CD8-positive, alpha-beta memory T cell (primary cell): ENCODE measurements around the gene LGI2. TPM values are rescaled to one million over a fixed set of nuclear protein-coding genes. Genes with fewer than 3 reads are reported as not detected.

Experiments
- CTCF ChIA-PET: fragments of 350-600 bp; sonication (Branson Sonifier 250); formaldehyde crosslinking; loops from one replicate; lab custom pipeline; 2021; ENCODE audit warnings: antibody characterized with exemption; lab: Charles Lee
- POLR2A ChIA-PET: fragments of 350-600 bp; sonication (Branson Sonifier 250); formaldehyde crosslinking; loops from one replicate; lab custom pipeline; 2021; ENCODE audit warnings: antibody characterized with exemption; lab: Charles Lee
- DNase-seq, 5 donors: peaks; one replicate each; pipeline versions ENCODE4 v3.0.0 to v3.0.0-alpha.2; 2020 to 2022; ENCODE audit warnings: mixed read lengths in 1 of 5
- H3K27ac ChIP-seq: one replicate; pipeline ENCODE4 v1.7.0; 2013; ENCODE audit warnings: low read depth, mild to moderate bottlenecking, low read length, moderate library complexity
- H3K27me3 ChIP-seq: 2 replicates; pipeline ENCODE4 v1.7.0; 2013; ENCODE audit warnings: low read length, mild to moderate bottlenecking; ENCODE audit not compliant: insufficient read depth, poor library complexity, severe bottlenecking
- H3K36me3 ChIP-seq: 2 replicates; pipeline ENCODE4 v1.7.0; 2013; ENCODE audit warnings: mild to moderate bottlenecking, low read length, moderate library complexity; ENCODE audit not compliant: insufficient read depth
- H3K4me1 ChIP-seq: 2 replicates; pipeline ENCODE4 v1.7.0; 2013; ENCODE audit warnings: mild to moderate bottlenecking, low read length, moderate library complexity; ENCODE audit not compliant: insufficient read depth
- H3K4me3 ChIP-seq: 2 replicates; pipeline ENCODE4 v1.7.0; 2013; ENCODE audit warnings: mild to moderate bottlenecking, low read length
- H3K9me3 ChIP-seq: 2 replicates; pipeline ENCODE4 v1.7.0; 2013; ENCODE audit warnings: mild to moderate bottlenecking, low read length
- H3K27ac Mint-ChIP-seq, 8 donors: one replicate each; pipeline ENCODE4 v1.8.0; 2020 to 2021; ENCODE audit warnings: mixed read lengths in 8 of 8, mild to moderate bottlenecking in 6 of 8, inconsistent platforms in 3 of 8, moderate library complexity in 3 of 8
- H3K27me3 Mint-ChIP-seq, 2 donors: one replicate each; pipeline ENCODE4 v1.8.0; 2020 to 2021; ENCODE audit warnings: mixed read lengths in 2 of 2, mild to moderate bottlenecking in 1 of 2, moderate library complexity in 1 of 2
- H3K36me3 Mint-ChIP-seq, 3 donors: one replicate each; pipeline ENCODE4 v1.8.0; 2020 to 2021; ENCODE audit warnings: mixed read lengths in 3 of 3, inconsistent platforms in 1 of 3, mild to moderate bottlenecking in 1 of 3
- H3K4me1 Mint-ChIP-seq, 3 donors: one replicate each; pipeline ENCODE4 v1.8.0; 2020 to 2021; ENCODE audit warnings: mixed read lengths in 3 of 3, inconsistent platforms in 1 of 3, mild to moderate bottlenecking in 1 of 3
- H3K4me3 Mint-ChIP-seq, 7 donors: one replicate each; pipeline ENCODE4 v1.8.0; 2020 to 2021; ENCODE audit warnings: mixed read lengths in 7 of 7, mild to moderate bottlenecking in 6 of 7, moderate library complexity in 4 of 7, inconsistent platforms in 2 of 7
- H3K9me3 Mint-ChIP-seq, 5 donors: one replicate each; pipeline ENCODE4 v1.8.0; 2020 to 2022; ENCODE audit warnings: mixed read lengths in 5 of 5, mild to moderate bottlenecking in 3 of 5, moderate library complexity in 2 of 5, inconsistent platforms in 1 of 5
- polyA plus RNA-seq: library from polyadenylated mRNA; unstranded; fragments of 300-500 nt; fragmentation: Illumina TruSeq; gene quantifications from one replicate; pipeline ENCODE4 v1.2.3, GENCODE V29; 2021
- total RNA-seq, 2 experiments: library from RNA; stranded (reverse); gene quantifications; one replicate each; pipeline ENCODE4 v1.2.3, GENCODE V29; 2021

Gene LGI2
- total and polyA plus RNA-seq, 3 experiments from 2014 or later, result not detected

- POLR2A ChIA-PET, result no interaction called here
- no peak overlapping the region for H3K27ac Mint-ChIP-seq
Measured at GRCh38 chr4:25001509-25001908, 29.2 kb downstream of the LGI2 start.

GRCh38 chr4:25000639-25001038 is 30.1 kb downstream of the LGI2 start:
- CTCF ChIA-PET, result no interaction called here
- no peaks in the 10 kb centered on the region for H3K9me3 Mint-ChIP-seq
- peaks cover 0 to 4% (median 0%) of the 10 kb centered on the region in 3 donors for H3K4me1 Mint-ChIP-seq

More at GRCh38 chr4:25001509-25001908, 29.2 kb downstream of the LGI2 start:
- no peak overlapping the region for H3K4me3 ChIP-seq
- peaks cover 12 to 38% of the 10 kb centered on the region in 2 donors for H3K27me3 Mint-ChIP-seq
- peaks cover 0 to 4% (median 0%) of the 10 kb centered on the region in 3 donors for H3K4me1 Mint-ChIP-seq
- DNase-seq, result no peak
- no peak overlapping the region for H3K4me3 Mint-ChIP-seq
- H3K36me3 Mint-ChIP-seq, result no peaks in the 10 kb centered on the region
- no peaks in the 10 kb centered on the region for H3K9me3 Mint-ChIP-seq
- H3K4me1 ChIP-seq, result no peaks in the 10 kb centered on the region
- H3K36me3 ChIP-seq, result no peaks in the 10 kb centered on the region
- CTCF ChIA-PET, result no interaction called here
- no peak overlapping the region for H3K27ac ChIP-seq
- no peaks in the 10 kb centered on the region for H3K27me3 ChIP-seq
- no peaks in the 10 kb centered on the region for H3K9me3 ChIP-seq

GRCh38 chr4:24999392-25000089 is 31.2 kb downstream of the LGI2 start:
- Histone ChIP-seq H3K27me3 (no peaks in the 10 kb centered on the region), H3K4me3 (no peak overlapping the region), H3K4me1 (no peaks in the 10 kb centered on the region), H3K27ac (no peak overlapping the region), H3K9me3 (no peaks in the 10 kb centered on the region), H3K36me3 (no peaks in the 10 kb centered on the region)
- Mint-ChIP-seq H3K27me3 (peaks cover 10 to 26% of the 10 kb centered on the region in 2 donors), H3K36me3 (no peaks in the 10 kb centered on the region), H3K4me1 (peaks cover 0 to 4% (median 0%) of the 10 kb centered on the region in 3 donors), H3K27ac (peak overlapping the region in 1 of 8 donors; percentile 47), H3K4me3 (peak overlapping the region in 1 of 7 donors; percentile 9), H3K9me3 (no peaks in the 10 kb centered on the region)
- no peak for DNase-seq
- CTCF ChIA-PET, result interaction anchor here (1.9 kb wide), 1 partner anchor 19 kb away, joined by 6 read pairs; no protein-coding TSS in a partner anchor
- POLR2A ChIA-PET, result no interaction called here

More at GRCh38 chr4:25000639-25001038, 30.1 kb downstream of the LGI2 start:
- no peak for DNase-seq
- Mint-ChIP-seq H3K4me3 (no peak overlapping the region), H3K27ac (no peak overlapping the region), H3K36me3 (no peaks in the 10 kb centered on the region), H3K27me3 (peaks cover 10 to 31% of the 10 kb centered on the region in 2 donors)
- no peaks in the 10 kb centered on the region for H3K9me3 ChIP-seq
- no peaks in the 10 kb centered on the region for H3K36me3 ChIP-seq
- no peaks in the 10 kb centered on the region for H3K27me3 ChIP-seq
- H3K4me3 ChIP-seq, result no peak overlapping the region
- H3K4me1 ChIP-seq, result no peaks in the 10 kb centered on the region
- H3K27ac ChIP-seq, result no peak overlapping the region
- POLR2A ChIA-PET, result no interaction called here

GRCh38 chr4:24995346-24995919 is 35.3 kb downstream of the LGI2 start:
- H3K36me3 ChIP-seq, result no peaks in the 10 kb centered on the region
- POLR2A ChIA-PET, result no interaction called here
- Mint-ChIP-seq H3K36me3 (no peaks in the 10 kb centered on the region), H3K27ac (no peak overlapping the region), H3K27me3 (peaks cover 2 to 11% of the 10 kb centered on the region in 2 donors), H3K4me3 (no peak overlapping the region), H3K9me3 (no peaks in the 10 kb centered on the region), H3K4me1 (peaks cover 0 to 4% (median 0%) of the 10 kb centered on the region in 3 donors)
- no peaks in the 10 kb centered on the region for H3K9me3 ChIP-seq
- H3K4me1 ChIP-seq, result no peaks in the 10 kb centered on the region
- no peak overlapping the region for H3K27ac ChIP-seq
- H3K27me3 ChIP-seq, result no peaks in the 10 kb centered on the region
- DNase-seq, result no peak
- CTCF ChIA-PET, result interaction anchor here (1.9 kb wide), 1 partner anchor 15 kb away, joined by 4 read pairs; no protein-coding TSS in a partner anchor
- no peak overlapping the region for H3K4me3 ChIP-seq

- Mint-ChIP-seq H3K27ac (no peak overlapping the region), H3K9me3 (no peaks in the 10 kb centered on the region), H3K36me3 (no peaks in the 10 kb centered on the region), H3K27me3 (peaks cover 0 to 3% of the 10 kb centered on the region in 2 donors), H3K4me1 (no peaks in the 10 kb centered on the region), H3K4me3 (no peak overlapping the region)
- Histone ChIP-seq H3K27me3 (no peaks in the 10 kb centered on the region), H3K36me3 (no peaks in the 10 kb centered on the region), H3K4me1 (no peaks in the 10 kb centered on the region), H3K27ac (no peak overlapping the region), H3K4me3 (no peak overlapping the region), H3K9me3 (no peaks in the 10 kb centered on the region)
- no peak for DNase-seq
- POLR2A ChIA-PET, result no interaction called here
- CTCF ChIA-PET, result no interaction called here
Measured at GRCh38 chr4:24993551-24994080, 37.1 kb downstream of the LGI2 start.

GRCh38 chr4:24992968-24993367 is 37.8 kb downstream of the LGI2 start:
- Histone ChIP-seq H3K27ac (no peak overlapping the region), H3K4me1 (no peaks in the 10 kb centered on the region), H3K9me3 (no peaks in the 10 kb centered on the region), H3K4me3 (no peak overlapping the region), H3K36me3 (no peaks in the 10 kb centered on the region), H3K27me3 (no peaks in the 10 kb centered on the region)
- Mint-ChIP-seq H3K4me1 (no peaks in the 10 kb centered on the region), H3K4me3 (no peak overlapping the region), H3K36me3 (no peaks in the 10 kb centered on the region), H3K9me3 (no peaks in the 10 kb centered on the region), H3K27ac (no peak overlapping the region), H3K27me3 (no peaks in the 10 kb centered on the region)
- DNase-seq, result no peak
- ChIA-PET POLR2A (no interaction called here), CTCF (interaction anchor here (2.1 kb wide), 1 partner anchor 13 kb away, joined by 11 read pairs; no protein-coding TSS in a partner anchor)

GRCh38 chr4:24991015-24991414 is 39.7 kb downstream of the LGI2 start:
- peaks cover 0 to 2% (median 0%) of the 10 kb centered on the region in 5 donors for H3K9me3 Mint-ChIP-seq
- POLR2A ChIA-PET, result no interaction called here
- H3K27me3 Mint-ChIP-seq, result peaks cover 0 to 6% of the 10 kb centered on the region in 2 donors
- DNase-seq, result no peak
- no peaks in the 10 kb centered on the region for H3K4me1 ChIP-seq
- no peaks in the 10 kb centered on the region for H3K27me3 ChIP-seq
- no peaks in the 10 kb centered on the region for H3K36me3 Mint-ChIP-seq
- no peak overlapping the region for H3K27ac ChIP-seq
- H3K4me3 Mint-ChIP-seq, result no peak overlapping the region
- H3K4me1 Mint-ChIP-seq, result no peaks in the 10 kb centered on the region
- no peaks in the 10 kb centered on the region for H3K36me3 ChIP-seq
- H3K27ac Mint-ChIP-seq, result no peak overlapping the region
- CTCF ChIA-PET, result interaction anchor here (1.3 kb wide), 1 partner anchor 11 kb away, joined by 4 read pairs; no protein-coding TSS in a partner anchor
- H3K9me3 ChIP-seq, result no peaks in the 10 kb centered on the region
- no peak overlapping the region for H3K4me3 ChIP-seq

- DNase-seq, result no peak
- no peak overlapping the region for H3K4me3 Mint-ChIP-seq
- Histone ChIP-seq H3K27me3 (no peaks in the 10 kb centered on the region), H3K36me3 (no peaks in the 10 kb centered on the region), H3K4me3 (no peak overlapping the region), H3K9me3 (no peaks in the 10 kb centered on the region), H3K4me1 (no peaks in the 10 kb centered on the region), H3K27ac (no peak overlapping the region)
- ChIA-PET CTCF (no interaction called here), POLR2A (no interaction called here)
- peaks cover 0 to 10% of the 10 kb centered on the region in 2 donors for H3K27me3 Mint-ChIP-seq
- no peaks in the 10 kb centered on the region for H3K36me3 Mint-ChIP-seq
- no peaks in the 10 kb centered on the region for H3K4me1 Mint-ChIP-seq
- H3K9me3 Mint-ChIP-seq, result peaks cover 0 to 2% (median 0%) of the 10 kb centered on the region in 5 donors
- no peak overlapping the region for H3K27ac Mint-ChIP-seq
Measured at GRCh38 chr4:24989327-24989726, 41.4 kb downstream of the LGI2 start.
